GM23248 (cell line): ENCODE results near the gene CYGB.

Experiments used
- EZH2 ChIP-seq: fragments of 200-600 bp; sonication (generic); IDR thresholded peaks from 2 replicates; pipeline ENCODE4 v1.6.1; 2018; ENCODE audit warnings: antibody characterized with exemption, mild to moderate bottlenecking; ENCODE audit not compliant: insufficient read depth, poor library complexity, severe bottlenecking
- EZH2phosphoT487 ChIP-seq: fragments of 200-600 bp; sonication (generic); IDR thresholded peaks from 2 replicates; pipeline ENCODE4 v1.6.1; 2018; ENCODE audit warnings: antibody characterized with exemption, moderate library complexity, mild to moderate bottlenecking, low read depth; ENCODE audit not compliant: insufficient read depth

GRCh38 chr17:76585649-76586593, 48.4 kb upstream of the CYGB start, which contains the start of gene ST6GALNAC2:
- TF ChIP-seq EZH2phosphoT487 (no peak), EZH2 (no peak)
